HG03571 (cell line): Measurements from ENCODE around the gene CLEC16A.

ENCODE experiments used
- ATAC-seq: cut with Tn5 transposase; IDR thresholded peaks from one replicate; pipeline ENCODE4 v1.9.1; 2021; ENCODE audit not compliant: unreplicated experiment

CLEC16A gene

DNA sequence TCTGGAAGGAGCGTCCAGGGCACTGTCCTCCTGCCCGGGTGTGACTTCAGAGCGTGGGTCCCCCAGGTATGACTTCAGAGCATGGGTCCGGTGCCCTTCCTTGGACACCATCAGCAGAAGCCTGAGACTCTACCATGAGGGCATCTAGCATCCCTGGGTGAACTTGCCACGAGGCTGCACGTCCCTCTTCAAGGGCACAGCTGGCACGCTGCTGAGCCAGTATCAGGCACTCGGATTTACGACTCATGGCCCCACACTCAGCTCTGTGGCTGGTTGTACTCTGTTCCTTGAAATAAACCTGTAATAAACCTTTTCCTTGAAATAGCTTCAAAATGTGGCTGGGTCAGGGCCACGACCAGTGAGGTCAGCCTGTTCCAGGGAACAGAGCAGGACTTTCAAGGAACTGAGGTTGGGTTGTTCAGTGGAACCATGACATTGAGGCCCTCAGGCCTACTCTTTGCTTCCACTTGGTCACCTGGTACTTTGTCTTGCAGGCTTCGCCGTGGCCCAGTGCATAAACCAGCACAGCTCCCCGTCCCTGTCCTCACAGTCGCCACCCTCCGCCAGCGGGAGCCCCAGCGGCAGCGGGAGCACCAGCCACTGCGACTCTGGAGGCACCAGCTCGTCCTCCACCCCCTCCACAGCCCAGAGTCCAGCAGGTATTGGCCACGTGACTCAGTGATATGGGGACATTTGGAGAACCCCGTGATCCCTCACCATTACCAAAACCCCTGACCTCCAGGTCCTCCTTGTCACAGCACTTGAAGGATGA, 221.7 kb downstream of the CLEC16A start:
- no peak for ATAC-seq

DNA sequence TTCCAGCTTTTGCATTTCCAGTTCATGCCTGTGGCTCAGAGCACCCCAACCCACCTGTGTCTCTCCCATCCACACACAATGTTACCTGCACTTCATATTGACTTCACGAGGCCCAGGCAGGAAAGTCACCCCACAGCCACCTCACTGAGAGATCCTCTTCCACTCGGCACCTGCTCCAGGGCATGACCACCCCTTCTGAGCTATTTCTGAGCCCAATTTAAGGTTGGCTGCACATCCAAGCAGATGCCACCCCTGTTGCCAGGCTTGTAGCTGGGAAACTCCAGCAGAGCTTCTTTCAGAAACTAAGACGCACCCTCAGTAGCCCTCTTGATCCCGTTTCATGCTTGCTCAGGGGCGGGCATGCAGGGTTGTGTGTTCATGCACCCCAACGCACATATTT, 223.2 kb downstream of the CLEC16A start:
- no peak for ATAC-seq

DNA sequence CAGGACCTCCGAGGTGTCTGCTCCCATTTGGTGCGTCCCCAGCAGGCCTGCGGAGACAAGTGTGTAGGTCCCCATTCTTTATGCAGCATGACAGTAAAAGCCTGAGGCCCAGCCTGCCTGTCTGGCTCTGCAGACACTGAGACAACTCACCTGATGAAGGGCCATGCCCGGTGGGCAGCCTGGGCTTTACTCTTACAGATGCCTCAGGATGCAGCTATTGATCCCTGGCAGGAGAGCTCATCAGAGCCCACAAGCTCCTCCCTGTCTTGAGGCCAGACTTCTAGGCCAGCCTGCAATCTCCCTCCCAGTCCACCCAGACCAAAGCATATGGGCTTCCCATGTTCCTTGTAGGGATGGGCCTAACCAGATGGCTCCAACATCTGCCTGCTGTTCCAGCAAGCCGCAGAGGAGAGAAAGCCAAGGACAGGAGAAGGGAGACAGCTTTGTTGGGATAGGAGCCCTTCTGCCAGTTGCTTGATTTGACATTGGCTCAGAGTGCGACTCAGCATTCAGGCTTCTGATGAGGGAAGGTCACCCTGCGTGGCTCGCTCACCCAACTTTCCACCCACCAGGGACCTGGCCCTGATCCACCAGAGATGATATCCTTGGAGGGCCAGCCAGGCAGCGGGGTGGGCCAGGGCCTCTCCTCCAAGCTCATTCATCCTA, 224.2 kb downstream of the CLEC16A start:
- no peak for ATAC-seq

DNA sequence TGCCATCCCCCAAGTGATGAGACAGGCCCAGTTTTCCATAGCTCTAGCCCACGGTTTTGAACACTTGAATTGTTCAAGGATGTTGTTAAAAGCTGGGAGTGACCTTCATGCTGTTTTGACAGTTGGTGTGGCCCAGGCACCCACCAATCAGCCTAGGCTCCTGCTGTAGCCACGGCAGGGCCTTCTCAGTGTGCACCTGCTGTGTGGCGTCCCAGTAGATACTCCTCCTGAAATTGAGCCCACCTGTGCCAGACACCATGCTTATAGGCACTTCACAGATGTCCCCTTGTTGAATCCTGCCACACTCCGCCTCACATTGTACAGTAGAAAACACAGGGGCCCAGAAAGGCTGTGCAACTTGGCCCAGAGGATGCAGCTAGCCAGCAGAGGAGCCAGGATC, 225.3 kb downstream of the CLEC16A start:
- ATAC-seq, result no peak

DNA sequence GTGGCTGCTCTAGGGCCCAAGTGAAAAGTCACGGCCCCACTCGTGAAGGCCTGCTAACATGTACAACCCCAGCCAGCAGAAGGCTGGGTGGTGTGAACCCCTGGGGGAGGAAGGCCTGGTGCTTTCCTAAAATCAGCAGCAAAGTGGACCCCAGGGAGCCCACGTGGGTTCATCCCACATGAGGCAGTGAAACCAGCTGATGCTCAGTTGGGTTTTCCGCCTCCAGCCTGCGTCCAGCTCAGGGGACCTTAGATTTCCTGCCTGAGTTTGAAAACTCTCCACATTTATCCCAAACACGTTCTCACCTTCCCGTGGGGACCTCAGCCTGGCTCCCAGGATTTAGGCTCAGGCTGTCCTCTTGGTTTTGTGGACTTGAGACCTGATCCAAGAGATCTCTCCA, 225.8 kb downstream of the CLEC16A start:
- ATAC-seq, result no peak

DNA sequence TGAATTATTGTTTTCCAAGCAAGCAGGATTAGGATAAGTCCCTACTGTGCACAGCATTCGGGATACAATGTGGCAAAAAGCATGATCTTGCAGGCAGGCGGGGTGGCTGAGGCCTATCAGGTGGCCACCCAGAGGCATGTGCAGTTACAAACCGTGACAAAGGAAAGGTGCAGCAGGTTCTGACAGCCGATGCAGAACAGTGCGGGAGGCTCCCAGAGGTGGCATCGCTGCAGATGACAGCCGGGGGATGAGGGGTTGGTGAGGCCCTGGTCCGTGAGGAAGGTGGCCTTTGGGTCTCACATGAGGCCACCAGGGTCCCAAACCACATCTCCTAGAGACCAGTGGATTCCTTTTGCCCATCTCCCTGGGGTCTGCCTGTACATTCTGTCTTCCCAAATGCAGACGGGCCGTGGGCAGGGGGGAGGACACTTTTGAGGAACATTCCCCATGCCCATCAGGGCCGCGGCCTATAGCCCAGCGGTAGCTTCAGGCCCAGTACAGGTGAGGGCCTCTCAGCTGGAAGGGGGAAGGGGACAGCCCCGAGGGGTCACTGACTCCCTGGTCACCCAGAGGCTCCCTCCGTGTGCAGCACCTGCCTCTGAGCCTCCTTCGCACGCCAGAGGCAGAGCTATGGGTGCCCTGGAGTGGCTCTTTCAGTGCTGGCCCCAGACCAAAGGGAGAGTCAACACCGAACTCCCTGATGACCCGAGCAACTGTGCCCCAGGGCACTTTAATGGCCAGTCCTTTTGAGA, 226.5 kb downstream of the CLEC16A start:
- no peak for ATAC-seq

DNA sequence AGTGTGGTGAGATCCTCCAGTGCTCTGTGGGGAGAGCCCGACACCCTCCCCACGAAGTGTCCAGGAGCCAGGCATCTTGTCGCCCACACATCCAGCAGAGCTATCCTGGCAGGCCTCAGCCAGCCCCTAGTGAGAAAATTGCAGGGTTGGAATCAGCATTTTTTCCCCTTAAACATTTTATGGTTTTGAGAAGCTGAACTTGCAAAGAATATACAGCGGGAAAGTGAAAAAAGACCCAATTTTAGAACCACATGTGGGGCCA, 227.0 kb downstream of the CLEC16A start:
- no peak for ATAC-seq

DNA sequence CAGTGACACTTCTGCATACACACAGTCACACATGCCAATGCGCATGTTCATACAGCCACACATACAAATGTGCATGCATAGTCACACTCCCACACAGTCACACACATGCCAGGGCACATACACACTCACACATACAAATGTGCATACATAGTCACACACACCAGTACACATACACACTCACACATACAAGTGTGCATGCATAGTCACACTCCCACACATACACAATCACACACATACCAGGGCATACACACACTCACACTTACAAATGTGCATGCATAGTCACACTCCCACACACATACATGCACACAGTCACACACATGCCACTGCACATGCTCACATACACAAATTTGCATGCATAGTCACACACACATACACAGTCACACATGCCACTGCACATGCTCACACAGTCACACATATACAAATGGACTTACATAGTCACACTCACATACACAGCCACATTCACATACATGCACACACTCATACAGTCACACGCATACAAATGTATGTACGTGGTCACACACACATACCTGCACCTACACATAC, 227.5 kb downstream of the CLEC16A start:
- no peak for ATAC-seq

DNA sequence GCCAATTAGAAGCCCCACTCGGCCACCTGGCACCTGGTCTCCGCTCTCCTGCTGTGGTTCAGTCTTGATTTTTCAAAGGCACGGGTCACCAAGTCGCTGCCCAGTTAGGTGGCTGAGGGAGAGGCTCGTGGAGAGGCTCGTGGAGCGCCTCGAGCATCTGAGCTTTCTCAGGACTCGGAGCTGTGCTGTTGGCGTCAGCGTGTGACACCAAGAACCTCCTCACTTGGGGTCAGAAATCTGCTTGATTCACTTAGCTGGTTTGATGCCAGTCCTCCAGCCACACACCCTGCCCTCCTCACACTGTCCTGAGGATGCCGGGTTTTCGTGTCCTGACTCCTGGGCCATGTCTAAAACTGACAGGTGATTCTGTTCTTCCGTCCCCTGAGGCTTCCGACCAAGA, 229.1 kb downstream of the CLEC16A start:
- no peak for ATAC-seq

DNA sequence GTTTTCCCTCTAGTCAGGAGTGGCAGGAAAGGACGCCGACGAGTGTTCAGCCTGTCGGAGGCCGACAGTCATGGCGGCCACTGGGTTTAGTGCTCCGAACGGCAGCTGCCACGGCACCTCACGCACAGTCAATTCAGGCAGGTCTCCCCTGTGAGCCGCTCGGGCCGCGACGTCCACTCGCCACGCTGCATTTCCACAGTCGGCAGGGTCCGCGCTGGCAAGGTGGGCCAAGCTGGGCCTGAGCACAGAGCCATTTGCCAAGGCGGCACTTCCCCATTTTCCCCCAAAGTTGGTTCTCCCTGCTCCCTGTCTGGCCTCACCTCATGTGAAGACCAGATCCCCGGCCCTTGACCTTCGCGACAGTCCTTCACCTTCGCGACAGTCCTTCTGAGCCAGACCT, 229.8 kb downstream of the CLEC16A start:
- no peak for ATAC-seq

DNA sequence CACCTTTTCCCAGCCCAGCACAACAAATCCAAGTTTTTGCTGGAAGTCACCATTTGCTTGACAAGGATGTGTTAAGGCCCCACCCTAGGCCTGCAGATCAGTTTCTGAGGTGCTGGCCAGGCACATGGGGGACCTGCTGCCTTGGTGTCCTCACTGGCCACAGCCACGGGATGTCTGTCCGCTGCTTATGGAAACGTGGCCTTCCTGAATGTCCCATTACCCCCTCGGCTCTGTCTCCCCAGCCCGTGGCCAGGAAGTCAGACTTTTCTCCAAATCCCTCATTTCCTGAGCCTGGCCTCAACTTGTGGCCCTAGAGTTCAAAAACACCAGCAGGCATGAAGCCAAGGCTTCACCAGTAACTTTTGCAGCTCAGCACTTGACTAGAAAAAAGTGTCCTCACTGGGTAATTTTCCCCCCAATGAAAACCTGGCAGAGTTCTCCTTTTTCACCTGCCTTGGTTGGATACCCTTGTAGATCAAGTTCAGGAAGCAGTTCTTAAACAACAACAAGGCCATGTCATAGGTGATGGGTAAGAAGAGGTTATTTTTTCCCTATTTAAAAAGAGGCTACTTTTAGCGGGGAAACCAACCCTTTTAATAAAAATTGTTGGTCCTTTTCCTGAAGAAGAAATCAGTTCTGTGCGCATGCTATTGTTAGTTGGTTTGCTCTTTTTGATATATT, 230.9 kb downstream of the CLEC16A start:
- ATAC-seq, result no peak

DNA sequence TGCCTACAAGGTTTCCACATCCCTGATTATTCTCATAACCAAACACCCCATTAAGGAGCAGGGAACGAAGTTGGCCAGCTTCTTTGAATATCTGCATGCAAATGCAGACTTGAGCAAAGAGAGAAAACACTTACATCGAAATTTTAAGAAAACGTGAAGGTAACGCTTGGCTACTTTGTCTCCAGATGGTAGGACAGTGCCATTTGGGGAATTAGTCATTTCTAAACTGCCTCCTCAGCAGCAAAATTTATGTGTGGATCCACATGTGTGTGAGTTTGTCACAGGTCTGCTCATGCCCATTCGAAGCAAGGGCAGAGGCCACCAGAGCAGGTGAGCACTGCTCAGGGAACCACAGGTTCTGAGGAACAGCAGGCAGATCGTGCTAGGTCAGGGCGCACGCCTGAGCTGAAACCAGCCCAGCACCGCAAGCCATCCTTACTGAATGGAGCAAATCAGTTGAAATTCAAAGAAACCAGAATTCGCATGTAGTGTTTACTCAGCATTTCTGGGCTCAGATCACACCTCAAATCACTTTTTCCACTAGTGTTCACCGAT, 231.5 kb downstream of the CLEC16A start:
- ATAC-seq, result no peak

DNA sequence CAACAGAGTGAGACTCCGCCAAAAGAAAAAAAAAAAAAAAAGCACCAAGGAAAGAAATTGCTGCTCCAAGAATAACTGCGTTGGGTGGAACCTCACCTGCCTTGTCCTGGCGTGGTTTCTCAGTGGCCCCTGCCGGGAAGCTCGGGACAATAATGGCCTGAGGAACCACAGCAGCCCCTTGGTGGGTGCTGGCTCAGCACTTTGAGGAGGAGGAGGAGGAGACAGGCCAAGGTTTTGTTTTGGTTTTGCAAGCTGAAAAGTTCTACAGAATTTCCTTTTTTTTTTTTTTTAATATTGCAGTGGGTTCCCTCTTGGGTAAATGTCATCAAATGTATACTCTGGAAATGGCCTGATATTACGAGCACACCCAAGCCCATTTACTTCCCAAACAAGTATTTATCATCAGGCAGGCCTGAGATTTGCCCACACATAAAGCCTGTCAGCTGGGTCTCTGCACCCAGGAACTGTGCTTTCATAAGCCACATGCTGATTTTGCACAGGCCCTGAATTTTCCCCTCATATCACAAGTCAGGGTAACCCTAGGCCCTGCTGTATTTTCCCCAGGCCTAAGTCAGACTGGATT, 233.3 kb downstream of the CLEC16A start:
- no peak for ATAC-seq

DNA sequence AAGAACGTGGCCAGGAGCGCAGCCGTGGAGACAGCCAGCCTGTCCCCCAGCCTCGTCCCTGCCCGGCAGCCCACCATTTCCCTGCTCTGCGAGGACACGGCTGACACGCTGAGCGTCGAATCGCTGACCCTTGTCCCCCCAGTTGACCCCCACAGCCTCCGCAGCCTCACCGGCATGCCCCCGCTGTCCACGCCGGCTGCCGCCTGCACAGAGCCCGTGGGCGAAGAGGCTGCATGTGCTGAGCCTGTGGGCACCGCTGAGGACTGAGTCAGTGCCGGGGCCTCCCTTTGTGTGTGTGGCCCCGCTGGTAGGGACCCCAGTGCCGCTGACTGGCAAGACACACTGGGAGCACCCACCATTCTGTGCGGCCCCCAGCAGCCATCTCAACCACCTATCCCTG, 234.1 kb downstream of the CLEC16A start:
- no peak for ATAC-seq

DNA sequence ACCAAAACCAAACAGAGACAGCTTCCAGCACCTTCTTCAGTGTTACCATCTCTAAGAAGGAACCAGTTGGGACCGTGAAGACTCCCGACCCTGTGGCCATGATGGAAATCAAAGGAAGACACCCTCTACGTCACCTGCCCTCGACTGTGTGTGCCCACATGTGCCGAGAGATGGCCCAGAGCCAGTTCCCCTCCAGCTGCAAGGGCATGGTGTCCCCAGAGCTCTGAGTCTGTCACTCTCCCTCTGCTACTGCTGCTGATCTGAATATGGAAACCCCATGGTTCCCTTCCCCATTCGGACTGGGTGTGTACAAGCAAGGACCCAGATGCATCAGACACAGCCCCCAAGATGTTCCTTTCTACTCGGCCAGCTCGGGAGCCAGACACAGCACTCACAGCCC, 235.2 kb downstream of the CLEC16A start:
- ATAC-seq, result no peak

DNA sequence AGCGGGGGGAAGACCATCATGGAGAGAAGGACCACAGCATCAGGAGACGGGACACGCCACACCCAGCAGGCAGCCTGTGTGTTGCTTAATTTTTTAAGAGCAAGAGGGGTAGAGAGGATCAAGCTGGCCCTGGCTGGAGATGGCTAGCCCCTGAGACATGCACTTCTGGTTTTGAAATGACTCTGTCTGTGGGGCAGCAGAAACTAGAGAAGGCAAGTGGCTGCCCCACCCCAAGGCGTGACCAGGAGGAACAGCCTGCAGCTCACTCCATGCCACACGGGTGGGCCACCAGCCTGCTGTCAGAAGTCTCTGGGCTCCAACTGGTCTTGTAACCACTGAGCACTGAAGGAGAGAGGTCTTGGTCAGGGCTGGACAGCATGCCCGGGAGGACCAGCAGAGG, 236.1 kb downstream of the CLEC16A start:
- no peak for ATAC-seq

DNA sequence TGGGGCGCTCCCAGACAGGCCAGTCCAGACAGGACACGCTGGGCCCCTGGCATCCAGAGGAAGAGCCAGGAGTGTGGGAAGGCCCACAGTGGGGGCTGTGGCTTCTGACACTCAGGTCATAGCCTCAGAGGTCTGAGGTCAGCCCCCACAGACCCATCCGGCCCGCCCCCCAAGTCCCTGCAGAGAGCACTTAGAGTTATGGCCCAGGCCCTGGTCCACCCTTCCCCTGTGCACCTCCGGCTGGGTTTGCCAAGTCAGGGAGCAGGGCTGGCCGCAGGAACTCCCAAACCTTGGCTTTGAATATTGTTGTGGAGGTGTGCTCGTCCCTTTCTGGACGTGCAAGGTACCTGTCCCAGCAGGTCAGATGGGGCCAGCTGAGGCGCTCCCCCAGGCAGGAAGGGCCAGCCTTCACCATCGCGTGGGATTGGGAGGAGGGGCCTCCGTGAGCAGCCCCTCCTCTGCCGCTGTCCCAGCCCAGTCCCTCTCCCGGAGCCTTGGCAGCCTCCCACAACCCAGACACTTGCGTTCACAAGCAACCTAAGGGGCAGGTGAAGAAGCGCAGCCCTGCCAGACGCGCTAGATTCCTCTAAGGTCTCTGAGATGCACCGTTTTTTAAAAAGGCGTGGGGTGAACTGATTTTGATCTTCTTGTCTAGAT, 237.0 kb downstream of the CLEC16A start:
- ATAC-seq, result no peak

DNA sequence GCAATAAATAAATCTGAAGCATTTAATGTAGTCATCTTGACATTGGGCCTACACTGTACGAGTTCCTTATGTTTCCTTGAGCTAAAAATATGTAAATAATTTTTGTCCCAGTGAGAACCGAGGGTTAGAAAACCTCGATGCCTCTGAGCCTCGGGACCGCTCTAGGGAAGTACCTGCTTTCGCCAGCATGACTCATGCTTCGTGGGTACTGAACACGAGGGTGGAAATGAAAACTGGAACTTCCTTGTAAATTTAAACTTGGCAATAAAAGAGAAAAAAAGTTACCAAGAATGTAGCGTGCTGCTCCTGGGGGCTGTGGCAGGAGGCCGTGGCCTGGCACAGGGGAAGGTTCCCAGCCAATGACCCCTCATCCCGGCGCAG, 237.5 kb downstream of the CLEC16A start:
- no peak for ATAC-seq

DNA sequence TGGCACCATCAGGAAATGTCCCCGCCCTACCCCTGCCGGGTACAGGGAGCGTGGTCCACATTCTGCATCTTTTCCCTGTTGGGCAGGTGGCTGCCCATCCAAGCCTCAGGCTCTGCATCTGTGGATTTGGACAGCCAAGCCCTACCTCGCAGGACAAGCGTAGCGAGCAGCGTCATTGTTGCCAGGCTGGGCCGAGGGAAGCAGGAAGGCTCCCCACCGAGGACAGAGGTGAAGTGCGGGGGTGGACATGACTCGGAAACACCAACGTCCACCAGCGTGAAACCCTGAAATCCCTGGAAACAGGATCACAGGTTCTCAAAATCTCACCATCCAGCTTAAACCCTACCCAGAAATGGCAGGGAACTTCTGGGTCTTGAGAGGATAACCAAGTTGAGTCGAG, 238.0 kb downstream of the CLEC16A start:
- ATAC-seq, result no peak

DNA sequence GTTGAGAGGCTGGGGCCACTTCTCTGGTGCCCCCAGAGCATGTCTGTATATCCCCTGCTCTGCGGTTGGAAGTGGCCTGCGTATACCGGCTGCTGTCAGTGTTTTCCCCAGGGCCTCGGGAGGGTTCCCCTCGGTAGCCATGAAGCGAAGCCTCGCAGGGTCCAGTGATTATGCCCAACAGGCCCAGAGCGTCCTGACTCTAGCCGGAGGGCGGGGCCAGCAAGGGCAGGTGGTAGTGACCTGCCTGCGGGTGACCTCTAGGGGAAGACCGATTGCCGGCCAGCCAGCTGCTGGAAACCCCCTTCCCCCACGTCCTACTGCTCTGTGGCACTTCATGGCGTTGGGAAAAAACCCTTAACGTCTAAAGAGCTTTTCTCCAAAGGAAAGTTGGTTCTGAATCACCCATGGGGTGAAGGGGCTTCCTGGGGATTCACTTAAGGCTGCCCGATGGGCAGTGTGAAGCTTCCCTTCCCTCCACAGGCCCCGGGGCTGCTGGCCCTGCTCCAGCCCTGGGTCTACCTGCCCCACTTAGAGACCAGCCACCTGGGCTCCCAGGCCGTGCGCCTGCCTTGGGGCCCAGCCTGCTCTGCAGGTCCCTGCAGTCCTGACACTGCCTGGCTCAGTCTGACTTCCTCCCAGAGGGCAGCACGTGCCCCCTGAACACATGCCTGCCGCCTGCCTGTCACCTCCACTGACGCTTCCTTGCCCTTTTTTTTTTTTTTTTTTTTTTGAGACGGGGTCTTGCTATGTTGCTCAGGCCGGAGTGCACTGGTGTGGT, 238.9 kb downstream of the CLEC16A start:
- ATAC-seq, result peak; percentile 58
